T-helper 1 cell (primary cell): ENCODE data around the gene HLA-DQB1.

Source experiments
- DNase-seq, 5 donors: peaks; one replicate each; pipeline ENCODE4 v3.0.0-alpha.2; 2012 to 2020

Gene HLA-DQB1

GRCh38 chr6:32625137-32625536 is 41.3 kb downstream of the HLA-DQB1 start:
- DNase-seq: no peak

DNA sequence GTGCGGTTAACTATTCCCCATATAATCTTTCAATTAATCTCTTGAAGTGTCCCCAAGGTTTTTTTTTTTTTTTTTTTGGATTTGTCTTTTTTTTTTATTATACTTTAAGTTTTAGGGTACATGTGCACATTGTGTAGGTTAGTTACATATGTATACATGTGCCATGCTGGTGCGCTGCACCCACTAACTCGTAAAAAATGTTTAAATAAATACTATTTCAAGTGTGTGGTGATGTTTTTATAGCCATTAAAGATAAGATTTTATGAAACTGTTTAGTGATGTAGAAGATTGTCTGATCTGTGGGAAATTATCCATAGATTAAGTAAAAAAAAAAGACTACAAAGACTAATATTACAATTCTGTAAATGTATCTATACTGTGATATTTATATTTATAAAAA is 41.9 kb downstream of the HLA-DQB1 start:
- no peak for DNase-seq

DNA sequence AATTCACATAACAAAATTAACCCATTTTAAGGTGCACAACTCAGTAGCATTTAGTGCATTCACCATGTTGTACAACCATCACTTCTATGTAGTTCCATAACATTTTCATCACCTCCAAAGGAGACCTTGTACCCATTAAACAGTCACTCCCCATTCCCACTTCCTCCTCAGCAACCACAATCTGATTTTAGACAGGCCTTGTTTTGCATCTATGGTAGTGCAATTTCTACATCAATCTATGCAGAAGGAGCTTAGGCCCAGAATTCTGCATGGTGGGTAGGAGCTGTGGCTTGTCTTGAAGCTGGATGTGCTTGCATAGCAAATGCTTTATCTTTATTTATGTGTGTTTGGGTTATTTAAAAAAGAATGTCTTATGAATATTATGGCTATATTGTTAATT is 42.8 kb downstream of the HLA-DQB1 start:
- peak in 1 of 5 donors; percentile 73 for DNase-seq

DNA sequence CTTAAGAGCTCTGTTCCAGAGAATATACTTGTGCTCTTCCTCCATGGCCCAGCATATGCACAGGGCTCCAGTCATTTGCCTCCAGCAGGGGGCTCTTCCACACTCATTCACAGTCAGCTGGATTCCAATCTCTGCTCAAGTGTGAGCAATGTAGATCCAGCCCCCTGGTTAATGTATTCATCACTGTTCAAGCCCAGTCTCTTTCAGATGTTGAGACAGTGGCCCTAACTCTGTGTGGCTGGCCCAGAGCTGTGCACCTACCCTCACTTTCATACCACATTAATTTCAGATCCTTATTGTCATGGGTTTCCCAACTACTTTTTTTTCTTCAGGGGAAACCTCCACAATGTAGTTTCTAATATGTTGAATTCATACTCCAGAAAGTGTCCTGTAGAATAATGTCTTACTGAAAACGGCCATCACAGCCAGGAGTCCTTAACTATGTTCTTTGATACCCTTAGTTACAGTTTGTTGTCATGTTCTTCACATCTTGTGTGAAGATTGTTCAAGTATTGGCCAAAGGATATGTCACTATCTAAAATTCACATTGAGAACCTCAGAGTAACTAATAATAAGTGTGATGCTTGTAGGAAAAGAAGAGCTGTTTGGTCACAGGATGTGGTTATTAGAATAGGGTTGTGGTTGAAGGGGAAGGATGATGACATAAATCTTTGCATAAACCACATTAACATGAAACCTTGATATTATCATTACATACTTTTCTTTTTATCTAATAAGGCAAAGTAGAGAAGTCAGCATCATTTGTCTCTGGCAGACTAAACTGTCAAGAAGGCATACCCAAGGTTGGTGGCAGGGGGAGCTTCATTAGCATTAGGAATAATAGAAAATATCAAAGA is 43.7 kb downstream of the HLA-DQB1 start:
- DNase-seq: peak; percentile 6 to 94 (median 27)

DNA sequence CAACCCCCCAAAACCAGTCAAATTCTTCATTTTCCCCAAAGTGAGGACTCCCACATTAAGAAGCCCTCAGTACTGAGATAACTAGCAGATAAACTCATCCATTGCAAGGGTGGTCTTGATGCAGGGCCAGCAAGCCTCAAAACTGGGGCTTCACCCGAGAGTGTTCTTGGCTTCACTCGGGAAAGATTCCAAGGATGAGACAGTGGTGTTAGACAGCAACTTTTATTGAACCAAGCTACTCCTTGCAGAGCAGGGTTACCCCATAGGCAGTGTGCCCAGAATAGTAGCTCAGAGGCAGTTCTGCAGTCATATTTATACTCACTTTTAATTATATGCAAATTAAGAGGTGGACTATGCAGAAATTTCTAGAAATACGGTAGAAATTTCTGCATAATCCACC is 45.1 kb downstream of the HLA-DQB1 start:
- DNase-seq: no peak

DNA sequence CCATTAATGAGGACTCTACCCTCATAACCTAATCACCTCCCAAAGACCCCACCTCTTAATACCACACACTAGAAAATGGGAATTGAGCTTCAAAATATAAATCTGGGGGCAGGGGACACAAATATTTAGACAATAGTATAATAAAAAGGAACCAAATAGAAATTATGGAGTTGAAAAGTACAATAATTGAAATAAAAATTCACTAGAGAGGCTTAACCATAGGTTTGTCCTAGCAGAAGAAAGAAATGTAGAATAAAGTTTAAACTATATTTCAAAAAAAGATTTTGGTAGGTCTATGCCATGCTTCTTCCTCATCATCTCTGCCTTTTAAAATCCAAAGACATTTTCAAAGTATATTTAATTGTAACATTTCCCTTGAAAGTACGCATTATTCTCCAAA is 48.7 kb downstream of the HLA-DQB1 start:
- no peak for DNase-seq

DNA sequence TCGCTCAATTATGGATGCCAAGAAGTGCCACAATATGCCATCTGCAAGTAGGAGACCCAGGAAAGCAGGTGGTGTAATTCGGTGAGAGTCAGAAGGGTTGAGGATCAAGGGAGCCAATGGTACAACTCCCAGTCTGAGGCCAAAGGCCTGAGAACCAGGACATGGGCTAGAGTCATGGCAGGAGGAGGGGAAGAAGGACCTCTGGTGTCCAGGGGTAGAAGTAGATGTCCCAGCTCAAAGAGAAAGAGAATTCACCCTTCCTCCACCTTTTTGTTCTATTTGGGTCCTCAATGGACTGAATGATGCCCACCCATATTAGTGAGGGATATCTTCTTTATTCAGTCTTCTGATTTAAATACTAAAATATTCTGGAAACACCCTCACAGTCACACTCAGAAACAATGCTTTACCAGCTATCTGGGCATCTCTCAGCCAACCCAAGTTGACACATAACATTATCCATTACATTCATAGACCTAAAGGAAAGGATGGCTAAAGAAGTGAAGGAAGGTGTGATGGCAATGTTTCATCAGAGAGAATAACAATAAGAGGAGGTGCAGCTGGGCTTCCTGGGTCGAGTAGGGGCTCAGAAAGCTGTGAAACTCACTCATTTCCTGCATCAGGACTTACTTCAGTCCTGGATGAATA is 50.4 kb downstream of the HLA-DQB1 start:
- DNase-seq: no peak

DNA sequence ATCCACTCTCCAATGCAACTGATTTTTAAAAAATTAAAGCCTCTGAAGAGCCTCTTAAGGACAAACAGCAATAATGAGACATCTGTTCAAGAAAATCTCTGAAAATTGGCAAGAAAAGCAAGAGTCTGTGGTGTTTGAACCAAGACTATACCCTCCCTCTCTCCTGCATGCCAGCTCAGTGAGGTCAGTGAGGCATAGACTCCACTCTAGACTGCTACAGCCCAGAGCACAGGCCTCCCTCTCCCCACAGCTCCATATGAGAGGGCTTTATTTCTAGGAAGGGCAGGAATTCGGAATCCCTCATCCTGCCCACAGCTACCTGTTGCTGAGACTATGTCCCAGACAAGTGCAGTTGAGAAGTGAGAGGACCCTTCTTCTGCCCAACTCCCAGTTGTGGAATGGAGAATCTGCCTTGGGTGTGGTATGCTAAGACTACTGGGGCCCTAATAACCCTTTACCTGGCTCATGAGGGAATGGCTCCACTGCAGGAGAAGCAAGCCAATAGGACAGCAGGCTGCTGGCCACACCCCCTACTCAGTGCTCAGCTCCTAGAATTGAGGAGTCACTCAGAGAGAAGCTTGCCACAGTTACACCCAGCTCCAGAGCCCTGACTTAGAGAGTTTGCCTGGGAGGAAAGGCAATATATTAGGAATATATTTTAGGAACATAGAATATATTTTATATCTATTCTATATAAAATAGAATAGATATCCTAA is 51.9 kb downstream of the HLA-DQB1 start:
- DNase-seq: no peak

DNA sequence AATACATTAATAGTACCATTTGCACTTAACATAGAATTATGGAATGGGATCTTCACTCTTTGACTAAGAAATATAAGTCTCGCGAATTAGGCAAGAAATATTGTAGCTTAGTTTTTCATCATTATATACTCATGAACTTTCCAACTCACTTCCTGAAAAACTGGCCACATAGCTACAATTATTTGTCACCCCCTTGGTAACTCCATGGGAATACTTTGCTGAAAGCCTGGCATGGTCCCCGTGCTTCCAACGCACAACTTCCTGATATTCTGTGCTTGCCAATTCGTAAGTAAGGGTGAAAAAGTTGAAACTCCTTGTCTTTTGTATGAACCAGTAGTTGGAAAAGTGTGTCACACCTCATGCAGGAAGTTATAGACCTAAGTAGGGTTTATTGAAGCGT is 53.0 kb downstream of the HLA-DQB1 start:
- DNase-seq: no peak

DNA sequence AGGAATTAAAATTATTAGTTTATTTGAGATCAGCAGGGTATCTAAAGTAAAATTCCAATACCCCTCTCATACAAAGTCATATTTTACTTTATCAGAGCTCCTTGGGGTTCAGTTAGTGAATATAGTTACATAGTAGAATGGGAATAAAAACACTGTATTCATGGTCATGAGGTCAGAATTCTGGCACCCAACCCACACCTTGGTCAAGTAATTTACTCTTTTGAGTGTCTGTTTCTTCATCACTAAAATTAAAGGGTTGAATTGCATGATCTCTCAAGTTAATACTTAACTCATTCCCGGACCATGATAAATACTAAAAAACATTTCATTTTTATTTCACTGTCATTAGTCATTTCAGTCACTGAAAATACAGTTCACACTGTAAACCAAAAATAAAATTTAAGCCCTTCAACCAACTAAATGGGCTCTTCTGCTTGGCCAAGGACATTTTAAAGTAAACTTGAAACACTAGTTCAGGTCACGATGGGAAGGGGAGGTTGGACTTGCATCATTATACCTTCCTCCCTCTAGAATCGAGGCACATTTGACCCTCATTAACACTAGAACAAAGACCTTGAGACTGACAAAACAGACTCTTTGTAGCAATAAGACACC is 55.7 kb downstream of the HLA-DQB1 start:
- peak in 1 of 5 donors; percentile 35 for DNase-seq

- DNase-seq: peak; percentile 24 to 97 (median 50)
Observed at GRCh38 chr6:32609731-32610640, 56.5 kb downstream of the HLA-DQB1 start.
